Trophoblast cell (in vitro differentiated cells and primary cell): ENCODE results near the gene SNCG.

ENCODE experiments used
- DNase-seq, 2 donors: peaks; one replicate each; pipeline ENCODE4 v3.0.0-alpha.2; 2016
- H2AFZ ChIP-seq: 2 replicates; pipeline ENCODE4 v1.6.1; 2013; ENCODE audit warnings: low read length, moderate library complexity, mild to moderate bottlenecking; ENCODE audit not compliant: insufficient read depth, poor library complexity
- H2AK5ac ChIP-seq: 2 replicates; pipeline ENCODE4 v1.6.1; 2013; ENCODE audit warnings: mild to moderate bottlenecking, low read length
- H2BK120ac ChIP-seq: 2 replicates; pipeline ENCODE4 v1.6.1; 2013; ENCODE audit warnings: low read length, mild to moderate bottlenecking, moderate library complexity; ENCODE audit not compliant: insufficient read depth, poor library complexity
- H2BK12ac ChIP-seq: 2 replicates; pipeline ENCODE4 v1.6.1; 2013; ENCODE audit warnings: mild to moderate bottlenecking, low read length, moderate library complexity
- H2BK5ac ChIP-seq: 2 replicates; pipeline ENCODE4 v1.6.1; 2013; ENCODE audit warnings: low read length, low read depth, moderate library complexity, mild to moderate bottlenecking; ENCODE audit not compliant: poor library complexity
- H3K14ac ChIP-seq: 2 replicates; pipeline ENCODE4 v1.6.1; 2013; ENCODE audit warnings: mild to moderate bottlenecking, low read length
- H3K18ac ChIP-seq: 2 replicates; pipeline ENCODE4 v1.6.1; 2013; ENCODE audit warnings: mild to moderate bottlenecking, low read length
- H3K23ac ChIP-seq: 2 replicates; pipeline ENCODE4 v1.6.1; 2013; ENCODE audit warnings: low read length
- H3K27ac ChIP-seq: 2 replicates; pipeline ENCODE4 v1.5.1; 2013; ENCODE audit warnings: low read depth, mild to moderate bottlenecking, inconsistent platforms, low read length, moderate library complexity
- H3K27me3 ChIP-seq: 2 replicates; pipeline ENCODE4 v1.6.1; 2013; ENCODE audit warnings: inconsistent platforms, mild to moderate bottlenecking, low read length, moderate library complexity; ENCODE audit not compliant: insufficient read depth
- H3K36me3 ChIP-seq, 2 experiments: 1 replicate in 1 of 2; 2 replicates in 1 of 2; pipeline ENCODE4 v1.6.1; 2013; ENCODE audit warnings: low read length in 2 of 2, mild to moderate bottlenecking in 2 of 2, moderate library complexity in 1 of 2; ENCODE audit not compliant: insufficient read depth in 2 of 2, control insufficient read depth in 1 of 2
- H3K4ac ChIP-seq: 2 replicates; pipeline ENCODE4 v1.6.1; 2013; ENCODE audit warnings: low read depth, mild to moderate bottlenecking, low read length, moderate library complexity
- H3K4me1 ChIP-seq, 2 experiments: 1 replicate in 1 of 2; 2 replicates in 1 of 2; pipeline ENCODE4 v1.6.1; 2013; ENCODE audit warnings: low read length in 2 of 2, mild to moderate bottlenecking in 2 of 2, moderate library complexity in 1 of 2; ENCODE audit not compliant: insufficient read depth in 2 of 2, control insufficient read depth in 1 of 2
- H3K4me2 ChIP-seq: 2 replicates; pipeline ENCODE4 v1.6.1; 2013; ENCODE audit warnings: inconsistent platforms, mild to moderate bottlenecking, low read length, moderate library complexity
- H3K4me3 ChIP-seq: 2 replicates; pipeline ENCODE4 v1.5.1; 2013; ENCODE audit warnings: mild to moderate bottlenecking, low read depth, low read length, inconsistent platforms
- H3K79me1 ChIP-seq: one replicate; pipeline ENCODE4 v1.6.1; 2013; ENCODE audit warnings: low read length
- H3K79me2 ChIP-seq: 2 replicates; pipeline ENCODE4 v1.6.1; 2013; ENCODE audit warnings: low read length, mild to moderate bottlenecking; ENCODE audit not compliant: control insufficient read depth, insufficient read depth, poor library complexity
- H3K9ac ChIP-seq: 2 replicates; pipeline ENCODE4 v1.6.1; 2013; ENCODE audit warnings: mild to moderate bottlenecking, low read length
- H3K9me3 ChIP-seq: 2 replicates; pipeline ENCODE4 v1.6.1; 2013; ENCODE audit warnings: low read depth, mild to moderate bottlenecking, control low read depth, inconsistent platforms, low read length; ENCODE audit not compliant: insufficient read depth
- H4K12ac ChIP-seq: 2 replicates; pipeline ENCODE4 v1.6.1; 2013; ENCODE audit warnings: low read depth, mild to moderate bottlenecking, low read length, moderate library complexity
- H4K8ac ChIP-seq: 2 replicates; pipeline ENCODE4 v1.6.1; 2013; ENCODE audit warnings: low read depth, mild to moderate bottlenecking, low read length, moderate library complexity
- H4K91ac ChIP-seq: one replicate; pipeline ENCODE4 v1.6.1; 2013; ENCODE audit warnings: low read depth, mild to moderate bottlenecking, low read length, moderate library complexity
- WGBS: extraction: QIAGEN DNeasy Blood & Tissue Kit; methylation state at CpG from one replicate; pipeline ENCODE4 v1.1.7; 2013; ENCODE audit warnings: missing lambda C conversion rate; ENCODE audit not compliant: insufficient read length, insufficient coverage; ENCODE audit errors: extremely low coverage; 5-methylcytosine and 5-hydroxymethylcytosine counted together

SNCG gene

DNA sequence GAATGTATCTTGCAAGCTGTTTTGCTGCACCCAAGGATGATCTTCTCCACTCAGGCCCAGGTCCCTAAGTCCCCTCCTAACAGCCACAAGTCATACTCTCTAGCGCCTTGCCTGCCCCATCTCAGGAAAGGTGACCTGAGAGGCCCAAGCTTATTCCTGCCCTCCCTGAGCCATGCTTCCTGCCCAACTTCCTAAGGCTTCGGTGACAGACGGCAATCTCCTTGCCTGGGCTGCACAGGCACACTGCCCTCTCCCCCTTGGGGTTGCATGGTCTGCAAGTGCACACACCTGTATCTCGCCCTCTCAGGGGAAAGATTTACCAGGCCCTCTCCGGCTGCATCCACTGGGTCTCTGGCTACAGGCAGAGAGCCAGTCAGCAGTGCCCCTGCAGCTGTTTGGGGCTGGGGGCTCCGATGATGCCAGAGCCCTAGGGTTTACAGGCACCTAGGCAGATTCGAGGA is 9.1 kb downstream of the SNCG start:
- no peak overlapping the region for H2BK12ac ChIP-seq
- DNase-seq, result no peak
- no peaks in the 10 kb centered on the region for H3K9me3 ChIP-seq
- peaks cover 10 to 17% of the 10 kb centered on the region in 2 experiments for H3K4me1 ChIP-seq
- H3K27me3 ChIP-seq, result no peaks in the 10 kb centered on the region
- no peak overlapping the region for H2BK120ac ChIP-seq
- no peak overlapping the region for H3K4ac ChIP-seq
- no peaks in the 10 kb centered on the region for H3K36me3 ChIP-seq
- H3K79me2 ChIP-seq, result peaks cover 5% of the 10 kb centered on the region
- H3K18ac ChIP-seq, result no peak overlapping the region
- H4K91ac ChIP-seq, result no peak overlapping the region
- no peak overlapping the region for H4K12ac ChIP-seq
- H2AFZ ChIP-seq, result no peak overlapping the region
- H3K4me2 ChIP-seq, result no peak overlapping the region
- no peak overlapping the region for H3K14ac ChIP-seq
- no peak overlapping the region for H2AK5ac ChIP-seq
- peaks cover 7% of the 10 kb centered on the region for H3K79me1 ChIP-seq
- H3K9ac ChIP-seq, result no peak overlapping the region
- no peak overlapping the region for H3K4me3 ChIP-seq
- H3K23ac ChIP-seq, result no peak overlapping the region
- WGBS, result no CpG with 5 or more reads among the region's 7 CpGs
- no peak overlapping the region for H3K27ac ChIP-seq
- H2BK5ac ChIP-seq, result no peak overlapping the region
- no peak overlapping the region for H4K8ac ChIP-seq

DNA sequence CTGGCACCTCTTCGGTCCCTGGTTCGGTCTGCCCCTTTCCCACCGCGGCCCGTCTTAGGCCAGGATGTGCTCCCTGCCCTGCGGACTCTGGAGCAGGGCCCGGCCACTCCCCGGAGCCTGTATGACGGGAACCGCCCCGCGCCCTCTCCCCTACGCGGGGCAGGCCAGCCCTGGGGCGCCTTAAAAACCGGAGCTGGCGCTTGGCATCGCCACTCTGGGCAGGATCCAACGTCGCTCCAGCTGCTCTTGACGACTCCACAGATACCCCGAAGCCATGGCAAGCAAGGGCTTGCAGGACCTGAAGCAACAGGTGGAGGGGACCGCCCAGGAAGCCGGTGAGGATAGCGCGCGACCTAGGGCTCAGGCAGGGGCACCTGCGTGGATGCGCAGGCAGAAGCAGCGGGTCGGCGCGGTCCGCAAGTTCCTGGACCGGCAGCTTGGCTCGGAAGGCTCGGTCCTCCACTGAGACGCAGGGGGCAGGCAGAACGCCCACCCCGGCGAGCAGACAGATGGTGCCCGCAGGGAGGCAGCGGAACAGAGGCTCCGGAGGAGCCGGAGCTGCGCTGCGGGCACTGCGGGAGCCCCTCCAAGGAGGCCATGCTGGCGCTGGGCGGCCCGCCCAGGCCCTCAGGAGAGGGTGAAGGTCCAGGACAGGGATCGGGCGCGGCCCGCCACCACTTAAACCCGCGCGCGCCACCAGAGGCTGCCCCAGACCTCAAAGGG is 10.0 kb downstream of the SNCG start, which contains the start of gene ADIRF:
Gene ADIRF (plus strand): TSS at position 212 of the 723 bp plus-strand sequence. CDS start 63 bp downstream, at position 275.
- H3K4me3 ChIP-seq, result no peak within 1 kb of the TSS
- H3K79me1 ChIP-seq, result peaks cover 7% of the 10 kb centered on the region
- no peak within 1 kb of the TSS for H4K12ac ChIP-seq
- H3K4ac ChIP-seq, result no peak within 1 kb of the TSS
- peak; percentile 64 to 68 for DNase-seq
- H2BK120ac ChIP-seq, result no peak within 1 kb of the TSS
- H3K14ac ChIP-seq, result no peak within 1 kb of the TSS
- H4K8ac ChIP-seq, result no peak within 1 kb of the TSS
- no peak within 1 kb of the TSS for H3K18ac ChIP-seq
- no peak within 1 kb of the TSS for H2BK12ac ChIP-seq
- no peak within 1 kb of the TSS for H4K91ac ChIP-seq
- H3K4me1 ChIP-seq, result peaks cover 10 to 17% of the 10 kb centered on the region in 2 experiments
- no peaks in the 10 kb centered on the region for H3K36me3 ChIP-seq
- H2BK5ac ChIP-seq, result no peak within 1 kb of the TSS
- H3K27me3 ChIP-seq, result no peaks in the 10 kb centered on the region
- H2AFZ ChIP-seq, result no peak within 1 kb of the TSS
- H2AK5ac ChIP-seq, result no peak within 1 kb of the TSS
- peaks cover 5% of the 10 kb centered on the region for H3K79me2 ChIP-seq
- H3K4me2 ChIP-seq, result no peak within 1 kb of the TSS
- H3K9me3 ChIP-seq, result no peaks in the 10 kb centered on the region
- no peak within 1 kb of the TSS for H3K27ac ChIP-seq
- H3K23ac ChIP-seq, result no peak within 1 kb of the TSS
- no peak within 1 kb of the TSS for H3K9ac ChIP-seq
- no CpG with 5 or more reads among the region's 59 CpGs for WGBS

GRCh38 chr10:86968994-86969355 is 10.6 kb downstream of the SNCG start:
- H2AK5ac ChIP-seq, result no peak overlapping the region
- no peak overlapping the region for H3K4ac ChIP-seq
- no peak overlapping the region for H2AFZ ChIP-seq
- no peak overlapping the region for H2BK5ac ChIP-seq
- no peak overlapping the region for H4K91ac ChIP-seq
- no peak overlapping the region for H3K4me2 ChIP-seq
- no peaks in the 10 kb centered on the region for H3K36me3 ChIP-seq
- no peak for DNase-seq
- WGBS, result no CpG with 5 or more reads among the region's 9 CpGs
- no peaks in the 10 kb centered on the region for H3K27me3 ChIP-seq
- no peak overlapping the region for H3K4me3 ChIP-seq
- no peak overlapping the region for H4K12ac ChIP-seq
- H3K9me3 ChIP-seq, result no peaks in the 10 kb centered on the region
- no peak overlapping the region for H3K27ac ChIP-seq
- no peak overlapping the region for H3K23ac ChIP-seq
- H3K9ac ChIP-seq, result no peak overlapping the region
- no peak overlapping the region for H4K8ac ChIP-seq
- no peak overlapping the region for H3K18ac ChIP-seq
- peaks cover 10 to 17% of the 10 kb centered on the region in 2 experiments for H3K4me1 ChIP-seq
- H3K79me1 ChIP-seq, result peaks cover 7% of the 10 kb centered on the region
- H3K14ac ChIP-seq, result no peak overlapping the region
- peaks cover 5% of the 10 kb centered on the region for H3K79me2 ChIP-seq
- H2BK120ac ChIP-seq, result no peak overlapping the region
- no peak overlapping the region for H2BK12ac ChIP-seq

DNA sequence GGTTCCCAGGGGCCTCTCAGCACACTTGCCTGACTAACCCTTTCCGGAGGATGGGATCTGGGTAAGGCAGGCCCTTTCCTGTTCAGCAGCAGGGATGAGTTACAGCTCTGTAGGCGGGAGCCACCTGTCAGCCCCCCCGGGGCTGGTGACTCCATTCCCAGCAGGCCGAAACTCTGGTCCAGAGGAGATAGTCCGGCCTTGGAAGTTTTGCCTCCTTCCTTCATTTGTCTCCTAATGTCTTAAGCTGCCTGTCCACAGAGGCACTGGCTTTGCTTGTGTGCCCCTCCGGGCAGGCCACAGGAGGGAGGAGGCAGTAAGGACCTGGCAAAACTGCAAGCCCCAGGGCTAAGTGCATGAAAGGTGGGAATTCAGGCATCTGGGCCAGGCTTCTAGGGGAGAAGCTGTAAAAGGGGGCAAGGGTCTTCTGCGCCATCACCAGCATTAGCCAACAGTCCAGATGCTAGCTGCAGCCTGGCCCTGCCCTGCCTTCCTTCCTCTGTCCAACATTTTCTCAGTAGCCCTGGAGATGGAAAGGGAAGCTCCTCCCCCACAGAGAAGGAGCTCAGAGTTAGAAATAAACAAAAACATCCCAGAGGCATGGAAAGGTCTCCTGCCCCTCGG is 11.1 kb downstream of the SNCG start:
- Histone ChIP-seq H4K8ac (no peak overlapping the region), H2AFZ (no peak overlapping the region), H4K91ac (no peak overlapping the region), H4K12ac (no peak overlapping the region), H2BK120ac (no peak overlapping the region), H3K79me2 (peaks cover 5% of the 10 kb centered on the region), H3K27me3 (no peaks in the 10 kb centered on the region), H3K18ac (no peak overlapping the region), H3K4me1 (peaks cover 10 to 17% of the 10 kb centered on the region in 2 experiments), H2BK12ac (no peak overlapping the region), H3K79me1 (peaks cover 7% of the 10 kb centered on the region), H2AK5ac (no peak overlapping the region), H3K4me2 (no peak overlapping the region), H3K27ac (no peak overlapping the region), H3K36me3 (no peaks in the 10 kb centered on the region), H3K4me3 (no peak overlapping the region), H2BK5ac (no peak overlapping the region), H3K9ac (no peak overlapping the region), H3K23ac (no peak overlapping the region), H3K14ac (no peak overlapping the region), H3K4ac (no peak overlapping the region), H3K9me3 (no peaks in the 10 kb centered on the region)
- no CpG with 5 or more reads among the region's 8 CpGs for WGBS
- DNase-seq, result peak in 1 of 2 donors; percentile 27
